Breast epithelium (tissue), 3 donors: ENCODE data around the gene TRIP12.

Source experiments
- CTCF ChIP-seq, 3 donors: fragments of 450-650 bp; IDR thresholded peaks; one replicate each; pipeline ENCODE4 v1.5.1; 2016 to 2017; ENCODE audit warnings: antibody characterized with exemption in 3 of 3, mild to moderate bottlenecking in 3 of 3, moderate library complexity in 3 of 3
- POLR2A ChIP-seq: fragments of 450-650 bp; IDR thresholded peaks from one replicate; pipeline ENCODE4 v1.6.1; 2016; ENCODE audit warnings: antibody characterized with exemption, mild to moderate bottlenecking, moderate library complexity
- POLR2AphosphoS5 ChIP-seq, 3 donors: sonication (generic); formaldehyde crosslinking; IDR thresholded peaks; one replicate each; pipeline ENCODE4 v1.6.1; 2017; ENCODE audit warnings: antibody characterized with exemption in 3 of 3

GRCh38 chr2:229752970-229753729 lies 168.7 kb downstream of the TRIP12 start:
- TF ChIP-seq CTCF (IDR thresholded peaks at IDR 0.05) (no peak), POLR2A (no peak), POLR2AphosphoS5 (IDR thresholded peaks at IDR 0.05) (no peak)
